NCI-H2227 treated with DMSO at 0.1 percent for 48 hours (cell line): ENCODE results near the gene MAGEA4.
A peak's percentile ranks its signal among the peaks of the same experiment; 100 is the strongest.

Experiments
- DNase-seq: peaks from one replicate; lab custom pipeline; 2025; lab: John Stamatoyannopoulos, UW

The MAGEA4 gene

GRCh38 chrX:151923648-151924047 is 11.0 kb downstream of the MAGEA4 start:
- no peak for DNase-seq

- no peak for DNase-seq
Observed at GRCh38 chrX:151929126-151929525, 16.4 kb downstream of the MAGEA4 start.

- DNase-seq = no peak
Observed at GRCh38 chrX:151935358-151935757, 22.7 kb downstream of the MAGEA4 start.

- no peak for DNase-seq
Observed at GRCh38 chrX:151938172-151938571, 25.5 kb downstream of the MAGEA4 start.

GRCh38 chrX:151954730-151955129 is 42.0 kb downstream of the MAGEA4 start:
- DNase-seq = no peak

GRCh38 chrX:151958101-151958500 is 45.4 kb downstream of the MAGEA4 start:
- no peak for DNase-seq

- DNase-seq = no peak
Observed at GRCh38 chrX:151962034-151962433, 49.3 kb downstream of the MAGEA4 start.

GRCh38 chrX:151966236-151966635 is 53.5 kb downstream of the MAGEA4 start:
- no peak for DNase-seq

- no peak for DNase-seq
Observed at GRCh38 chrX:151970027-151970426, 57.3 kb downstream of the MAGEA4 start.

- no peak for DNase-seq
Observed at GRCh38 chrX:151970661-151971060, 58.0 kb downstream of the MAGEA4 start.

- DNase-seq = no peak
Observed at GRCh38 chrX:151973060-151973661, 60.5 kb downstream of the MAGEA4 start.

- DNase-seq = peak; percentile 7
Observed at GRCh38 chrX:151973851-151974335, 61.2 kb downstream of the MAGEA4 start.
